Transverse colon (tissue), 4 donors: ENCODE results near the gene ABHD16B. TPM values are rescaled to one million over a fixed set of nuclear protein-coding genes. Genes with fewer than 3 reads are reported as not detected.

Source experiments
- DNase-seq: peaks from one replicate; pipeline ENCODE4 v3.0.0-alpha.2; 2019
- H3K27ac ChIP-seq, 4 donors: fragments of 200-600 bp; sonication (generic); 2 replicates each; pipeline ENCODE4 v1.5.1; 2016 to 2018; ENCODE audit warnings: inconsistent platforms in 4 of 4
- H3K27me3 ChIP-seq: fragments of 200-600 bp; sonication (generic); 2 replicates; pipeline ENCODE4 v1.5.1; 2017; ENCODE audit warnings: inconsistent platforms
- H3K36me3 ChIP-seq, 4 donors: fragments of 200-600 bp; sonication (generic); 2 replicates each; pipeline ENCODE4 v1.5.1; 2017 to 2019; ENCODE audit warnings: inconsistent platforms in 4 of 4
- H3K4me1 ChIP-seq, 4 donors: fragments of 200-600 bp; sonication (generic); 2 replicates each; pipeline ENCODE4 v1.5.1; 2017 to 2020; ENCODE audit warnings: inconsistent platforms in 4 of 4
- H3K4me3 ChIP-seq, 4 donors: fragments of 200-600 bp; sonication (generic); 1 replicate in 1 of 4; 2 replicates in 3 of 4; pipeline versions ENCODE4 v1.5.1 to v1.6.1; 2017 to 2019; ENCODE audit warnings: inconsistent platforms in 4 of 4
- H3K9me3 ChIP-seq, 2 donors: fragments of 200-600 bp; sonication (generic); 2 replicates each; pipeline ENCODE4 v1.5.1; 2017 to 2019; ENCODE audit warnings: inconsistent platforms in 2 of 2
- CTCF ChIP-seq, 5 experiments: fragments of 200-600 bp in 3 of 5; fragments of 450-650 bp in 2 of 5; sonication (generic) in 3 of 5; IDR thresholded peaks; 1 replicate in 2 of 5; 2 replicates in 3 of 5; pipeline ENCODE4 v1.5.1; 2016 to 2017; ENCODE audit warnings: antibody characterized with exemption in 5 of 5, inconsistent platforms in 3 of 5, mild to moderate bottlenecking in 2 of 5, moderate library complexity in 1 of 5
- EP300 ChIP-seq: sonication (generic); formaldehyde crosslinking; IDR thresholded peaks from one replicate; pipeline ENCODE4 v1.6.1; 2017; ENCODE audit warnings: antibody characterized with exemption, low read depth
- POLR2A ChIP-seq: fragments of 450-650 bp; IDR thresholded peaks from one replicate; pipeline ENCODE4 v1.6.1; 2016; ENCODE audit warnings: antibody characterized with exemption, mild to moderate bottlenecking, moderate library complexity
- POLR2AphosphoS5 ChIP-seq, 3 donors: sonication (generic); formaldehyde crosslinking; IDR thresholded peaks; one replicate each; pipeline ENCODE4 v1.6.1; 2016; ENCODE audit warnings: antibody characterized with exemption in 3 of 3
- WGBS, 2 donors: methylation state at CpG; one replicate each; pipeline ENCODE4 v1.1.5; 2018; ENCODE audit warnings: low coverage in 1 of 2; 5-methylcytosine and 5-hydroxymethylcytosine counted together
- in situ Hi-C, 4 donors: fragments of 200-750 bp; cut with MboI; loops; one replicate each; pipeline versions ENCODE4 v1.15.0 to v1.15.1; 2017; ENCODE audit warnings: low sequenced_read_pairs in 3 of 4, low pct_ligation_motif_present in 1 of 4, low pct_unique_long_range_greater_than_20kb in 1 of 4
- intact Hi-C: fragments of 100-400 bp; cut with DNase I; formaldehyde crosslinking; loops from one replicate; pipeline ENCODE4 v1.15.1; 2023; ENCODE audit warnings: low total_unique reads
- total RNA-seq, 4 donors: library from RNA; depleted of rRNA; stranded (reverse); fragments of >200 nt; gene quantifications; one replicate each; pipeline ENCODE4 v1.1.0, GENCODE V29; 2016

ABHD16B gene
- total RNA-seq, 4 donors from 2014 or later, result not detected

DNA sequence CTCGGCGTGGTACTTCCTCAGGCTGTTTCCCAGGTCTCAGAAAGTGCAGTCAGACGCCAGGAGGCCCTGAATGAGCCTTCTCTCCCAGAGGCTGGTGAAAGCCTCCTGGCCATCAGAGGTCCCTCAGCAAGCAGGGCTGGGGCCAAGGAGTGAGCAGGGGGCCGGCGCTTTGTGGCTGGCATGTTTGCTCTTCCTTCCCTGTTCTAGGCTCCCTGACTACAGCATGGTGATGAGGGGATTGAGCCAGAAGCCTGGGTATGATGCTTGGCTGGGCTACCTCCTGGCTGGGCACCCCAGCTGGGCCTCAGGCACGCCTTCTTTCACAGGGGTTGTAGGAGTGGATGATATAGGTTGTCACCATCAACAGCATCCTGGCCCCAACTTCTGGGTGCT is 21.9 kb downstream of the ABHD16B start:
- Histone ChIP-seq H3K4me1 (no peaks in the 10 kb centered on the region), H3K9me3 (no peaks in the 10 kb centered on the region), H3K27me3 (no peaks in the 10 kb centered on the region), H3K4me3 (no peak overlapping the region), H3K27ac (no peak overlapping the region), H3K36me3 (peaks cover 0 to 13% (median 4%) of the 10 kb centered on the region in 4 donors)
- WGBS, 2 donors, result 96% methylated on average over 5 of the region's 6 CpGs; no CpG with 5 or more reads in 1 of the 2 donors
- intact Hi-C loops, result no loop called here
- TF ChIP-seq POLR2A (no peak), EP300 (no peak), POLR2AphosphoS5 (IDR thresholded peaks at IDR 0.05) (no peak), CTCF (IDR thresholded peaks at IDR 0.05) (no peak)
- in situ Hi-C loops, result no loop called here
- no peak for DNase-seq

DNA sequence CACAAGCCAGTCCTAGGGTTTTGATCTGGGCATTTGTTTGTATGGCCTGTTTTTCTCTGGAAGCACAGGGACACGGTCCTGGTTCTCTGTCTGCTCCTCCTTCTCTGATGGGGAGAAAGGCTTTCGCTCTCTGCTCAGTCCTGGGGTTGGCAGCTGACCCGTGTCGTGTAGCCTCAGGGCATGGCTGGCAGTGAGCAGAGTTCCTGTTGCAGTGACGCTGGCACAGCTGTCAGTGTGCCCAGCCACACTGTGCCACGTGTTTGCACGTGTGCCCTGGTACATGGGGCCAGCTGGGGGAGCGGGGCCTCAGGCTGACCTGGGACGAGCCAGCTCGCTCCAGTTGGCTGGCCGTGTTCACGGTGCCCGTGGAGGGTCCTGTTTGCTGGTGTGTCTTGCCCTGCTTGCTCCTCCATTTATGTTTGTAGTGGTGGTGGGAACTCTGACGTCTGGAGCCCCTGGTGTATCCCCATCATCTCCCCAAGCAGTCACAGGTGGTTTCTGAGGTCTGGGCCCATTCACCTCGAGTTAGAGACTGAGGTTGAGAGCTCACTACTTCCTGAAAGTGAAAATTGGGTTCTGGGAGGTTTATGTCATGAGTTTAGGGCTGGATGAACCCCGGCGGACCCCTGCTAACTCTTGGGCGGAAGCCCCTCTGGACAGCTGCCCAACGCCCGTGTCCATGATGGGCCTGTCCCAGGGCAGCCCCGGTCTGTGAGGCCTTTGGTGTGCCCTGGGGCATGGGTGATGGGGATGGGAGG is 23.4 kb downstream of the ABHD16B start:
- no peaks in the 10 kb centered on the region for H3K9me3 ChIP-seq
- H3K27ac ChIP-seq, result no peak overlapping the region
- no peaks in the 10 kb centered on the region for H3K27me3 ChIP-seq
- H3K36me3 ChIP-seq, result peaks cover 0 to 18% (median 7%) of the 10 kb centered on the region in 4 donors
- intact Hi-C loops (no loop called here), in situ Hi-C loops (no loop called here)
- WGBS, 2 donors, result 84 to 94% methylated on average over 6 to 21 of the region's 21 CpGs
- H3K4me3 ChIP-seq, result no peak overlapping the region
- DNase-seq, result no peak
- TF ChIP-seq EP300, result no peak
- no peak for TF ChIP-seq POLR2AphosphoS5 (IDR thresholded peaks at IDR 0.05)
- TF ChIP-seq POLR2A, result no peak
- no peak for TF ChIP-seq CTCF (IDR thresholded peaks at IDR 0.05)
- H3K4me1 ChIP-seq, result no peaks in the 10 kb centered on the region

- Histone ChIP-seq H3K4me3 (no peak overlapping the region), H3K27me3 (no peaks in the 10 kb centered on the region), H3K9me3 (no peaks in the 10 kb centered on the region), H3K36me3 (peaks cover 0 to 19% (median 9%) of the 10 kb centered on the region in 4 donors), H3K4me1 (no peaks in the 10 kb centered on the region), H3K27ac (no peak overlapping the region)
- in situ Hi-C loops, result no loop called here
- intact Hi-C loops, result no loop called here
- WGBS, 2 donors, result 80% methylated on average over 1 to 27 of the region's 27 CpGs
- peak; percentile 34 for DNase-seq
- no peak for TF ChIP-seq CTCF (IDR thresholded peaks at IDR 0.05)
- TF ChIP-seq POLR2A, result no peak
- no peak for TF ChIP-seq POLR2AphosphoS5 (IDR thresholded peaks at IDR 0.05)
- TF ChIP-seq EP300, result no peak
Observed at GRCh38 chr20:63885264-63886053, 24.2 kb downstream of the ABHD16B start.

DNA sequence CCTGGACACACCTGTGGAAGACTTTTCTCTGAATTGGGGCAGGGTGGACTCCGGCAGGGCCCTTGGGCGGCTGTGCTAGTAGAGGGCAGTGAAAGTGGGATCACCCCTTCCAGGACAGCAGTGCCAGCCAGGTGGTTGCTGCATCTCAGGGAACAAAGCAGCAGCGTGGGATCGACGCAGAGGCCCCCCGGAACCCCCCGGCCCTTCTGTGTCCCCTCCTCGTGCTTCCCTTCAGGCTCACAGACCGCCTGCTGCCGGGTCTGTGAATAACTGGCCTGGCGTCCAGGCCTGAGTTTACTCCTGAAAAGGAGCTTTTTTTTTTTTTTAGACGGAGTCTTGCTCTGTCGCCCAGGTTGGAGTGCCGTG is 24.7 kb downstream of the ABHD16B start:
- no peak for DNase-seq
- in situ Hi-C loops, result no loop called here
- H3K27me3 ChIP-seq, result no peaks in the 10 kb centered on the region
- TF ChIP-seq EP300 (no peak), POLR2A (no peak), POLR2AphosphoS5 (IDR thresholded peaks at IDR 0.05) (no peak), CTCF (IDR thresholded peaks at IDR 0.05) (no peak)
- no peaks in the 10 kb centered on the region for H3K4me1 ChIP-seq
- no peak overlapping the region for H3K4me3 ChIP-seq
- intact Hi-C loops, result no loop called here
- 97% methylated on average over 14 of the region's 14 CpGs; no CpG with 5 or more reads in 1 of the 2 donors for WGBS, 2 donors
- no peaks in the 10 kb centered on the region for H3K9me3 ChIP-seq
- H3K36me3 ChIP-seq, result peaks cover 0 to 23% (median 9%) of the 10 kb centered on the region in 4 donors
- H3K27ac ChIP-seq, result no peak overlapping the region
